ENCODE measurements around the gene TADA3. TPM values are rescaled to one million over a fixed set of nuclear protein-coding genes. Genes with fewer than 3 reads are reported as not detected.

TADA3 gene
- total and polyA plus RNA-seq, 2 donors (not counting 3 experiments of a cell fraction or from before 2014, with no cell fraction given): 27.8 to 31.0 TPM

- dilution Hi-C loops (cut with MboI; ENCODE audit: extremely low pct_ligation_motif_present, low sequenced_read_pairs) (no loop called here), intact Hi-C loops (cut with micrococcal nuclease) (no loop called here)
- Histone ChIP-seq H3K9ac (replicated peaks; ENCODE audit: extremely low read depth, insufficient read depth, low read length) (peak overlapping the region; percentile 100), H4K20me1 (replicated peaks; ENCODE audit: control insufficient read depth, extremely low read depth, insufficient read depth, low read length) (peaks cover 4% of the 10 kb centered on the region), H3K4me3 (replicated peaks in 1 of 3; ENCODE audit: insufficient read depth in 1 of 3, low read depth in 1 of 3, low read length in 3 of 3) (peak overlapping the region; percentile 75 to 90 (median 86)), H2AFZ (ENCODE audit: low read depth, low read length) (no peak overlapping the region), H3K36me3 (ENCODE audit: control insufficient read depth in 2 of 2, extremely low read depth in 1 of 2, insufficient read depth in 2 of 2, low read length in 2 of 2) (peaks cover 7 to 25% of the 10 kb centered on the region in 2 experiments), H3K27ac (ENCODE audit: insufficient read depth, low read depth, low read length) (peak overlapping the region; percentile 100), H3K27me3 (ENCODE audit: control insufficient read depth in 2 of 2, insufficient read depth in 2 of 2, low read length in 2 of 2) (no peaks in the 10 kb centered on the region), H3K9me3 (replicated peaks; ENCODE audit: control insufficient read depth, insufficient read depth, low read length) (no peaks in the 10 kb centered on the region), H3K4me1 (ENCODE audit: control insufficient read depth, extremely low read depth, insufficient read depth, low read length) (peaks cover 16% of the 10 kb centered on the region), H3K4me2 (ENCODE audit: insufficient read depth, low read length) (peak overlapping the region; percentile 94), H3K79me2 (ENCODE audit: control insufficient read depth, insufficient read depth, low read length) (peaks cover 39% of the 10 kb centered on the region), H3K9me1 (replicated peaks; ENCODE audit: control insufficient read depth, extremely low read depth, insufficient read depth, low read length) (no peaks in the 10 kb centered on the region)
- FAIRE-seq (no peak), DNase-seq (ENCODE audit: low read depth, low spot score) (peak; percentile 11)
- ChIA-PET POLR2A (interaction anchor here (1.5 kb wide), 1 partner anchor 16 kb away, joined by 5 read pairs; the partner anchor contains the start of gene OGG1), CTCF (interaction anchor here (0.7 to 4.5 kb wide), 5 partner anchors 16 to 381 kb away, joined by 3 to 27 read pairs (median 4); partner anchors contain the start of gene THUMPD3)
- TF ChIP-seq CTCF (IDR thresholded peaks at IDR 0.05; ENCODE audit: extremely low read depth in 1 of 2, insufficient read depth in 1 of 2, low read depth in 1 of 2, low read length in 2 of 2) (no peak), JUN (IDR thresholded peaks at IDR 0.05; ENCODE audit: borderline replicate concordance, insufficient read depth, insufficient read length, low read depth) (no peak), GATA2 (IDR thresholded peaks at IDR 0.05; ENCODE audit: insufficient read depth, insufficient read length, low read depth, low read length) (no peak), FOS (IDR thresholded peaks at IDR 0.05; ENCODE audit: borderline replicate concordance, insufficient read depth, low read length) (no peak), MAX (IDR thresholded peaks at IDR 0.05; ENCODE audit: insufficient read depth, insufficient read length) (no peak), MYC (IDR thresholded peaks at IDR 0.05; ENCODE audit: low read depth, low read length) (no peak), POLR2AphosphoS5 (IDR thresholded peaks at IDR 0.05; ENCODE audit: insufficient read depth, low read depth, low read length) (no peak), POLR2A (IDR thresholded peaks at IDR 0.05; ENCODE audit: low read depth, low read length) (no peak), EZH2 (IDR thresholded peaks at IDR 0.05; ENCODE audit: borderline replicate concordance, low read depth, low read length, severe bottlenecking) (no peak)
- BruUV-seq (replicated peaks): TSS peak; percentile 33
These were observed 59.5 kb downstream of the TADA3 start for GRCh38 chr3:9732740-9733115.
